SK-N-MC (cell line): ENCODE measurements around the gene DENND6A.

Experiments used
- EZH2 ChIP-seq: fragments of 200-600 bp; sonication (generic); IDR thresholded peaks from one replicate; pipeline ENCODE4 v1.6.1; 2017; ENCODE audit warnings: antibody characterized with exemption
- FOXP2 ChIP-seq: optimal IDR thresholded peaks from 2 replicates; pipeline ENCODE3; 2011; ENCODE audit warnings: mild to moderate bottlenecking, moderate library complexity; ENCODE audit not compliant: insufficient read depth; ENCODE audit errors: extremely low read length, control extremely low read depth
- POLR2AphosphoS5 ChIP-seq: IDR thresholded peaks from 2 replicates; pipeline ENCODE4 v1.6.1; 2012; ENCODE audit warnings: mild to moderate bottlenecking, low read depth, low read length, borderline replicate concordance

DNA sequence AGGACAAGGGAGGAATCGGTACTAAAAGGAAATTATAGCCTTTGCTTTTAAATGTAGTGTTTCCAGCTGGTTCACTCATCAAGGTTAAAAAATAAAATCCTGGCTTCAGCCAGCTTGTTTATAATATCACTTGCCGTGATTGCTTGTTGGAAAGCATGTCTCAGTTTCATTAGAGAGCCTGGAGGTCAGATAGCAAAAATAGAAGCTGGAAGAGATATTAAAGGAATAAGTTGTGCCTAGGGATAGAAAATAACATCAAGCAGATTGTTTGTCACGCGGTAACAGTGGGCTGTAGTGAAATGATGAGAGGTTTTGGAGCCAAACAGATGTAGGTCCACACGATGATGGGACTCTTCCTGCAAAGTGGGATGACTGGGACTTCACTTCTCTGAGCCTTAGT, 45.5 kb upstream of the DENND6A start:
- TF ChIP-seq FOXP2 (no peak), POLR2AphosphoS5 (no peak), EZH2 (no peak)
